Smooth muscle cell of the umbilical artery (primary cell): ENCODE data around the gene HELZ2. TPM values are rescaled to one million over a fixed set of nuclear protein-coding genes. Genes with fewer than 3 reads are reported as not detected.

Experiments used
- total RNA-seq: library from RNA; depleted of rRNA; stranded (reverse); fragments of >200 nt; gene quantifications from 2 replicates; pipeline ENCODE4 v1.2.3, GENCODE V29; 2014

HELZ2 gene
- 32.7 and 54.9 TPM in 2 replicates for total RNA-seq

GRCh38 chr20:63574156-63574828 lies at the start of gene HELZ2:
HELZ2 (minus strand) TSS chr20:63574239; CDS start chr20:63572385, 1,854 bp downstream.

GRCh38 chr20:63553933-63554290 lies 20.1 kb downstream of the HELZ2 start, which contains the start of gene FNDC11:
FNDC11 (plus strand) TSS chr20:63554159; CDS start chr20:63555664, 1,505 bp downstream.

GRCh38 chr20:63547725-63548480 lies 26.1 kb downstream of the HELZ2 start, which contains the start of gene SRMS:
SRMS (minus strand) TSS chr20:63547749; CDS start chr20:63547463, 286 bp downstream.

GRCh38 chr20:63536997-63537524 lies 37.0 kb downstream of the HELZ2 start, which contains the start of gene PTK6:
PTK6 (minus strand) TSS chr20:63537376; CDS start chr20:63537314, 62 bp downstream.

Other genes starting within 250 kb of the HELZ2 start
- gene CHRNA4, start 212.9 kb downstream of the HELZ2 start, total RNA-seq, result not detected in 2 replicates
- gene KCNQ2, start 101.6 kb downstream of the HELZ2 start, total RNA-seq, result not detected in 2 replicates
- 3.9 and 8.8 TPM in 2 replicates for gene EEF1A2, start 75.2 kb downstream of the HELZ2 start, total RNA-seq
- 61.2 and 63.0 TPM in 2 replicates for gene PPDPF, start 53.5 kb downstream of the HELZ2 start, total RNA-seq
- 0.18 TPM in 1 of 2 replicates, not detected in the other for gene PTK6, start 36.9 kb downstream of the HELZ2 start, total RNA-seq
- gene SRMS, start 26.5 kb downstream of the HELZ2 start, total RNA-seq, result not detected in 2 replicates
- 0.74 and 0.89 TPM in 2 replicates for gene FNDC11, start 20.1 kb downstream of the HELZ2 start, total RNA-seq
- 8.9 and 13.6 TPM in 2 replicates for gene GMEB2, start 52.9 kb upstream of the HELZ2 start, total RNA-seq
- 2.7 and 6.7 TPM in 2 replicates for gene STMN3, start 79.2 kb upstream of the HELZ2 start, total RNA-seq
- 7.1 and 14.3 TPM in 2 replicates for gene RTEL1, start 84.1 kb upstream of the HELZ2 start, total RNA-seq
- 16.3 and 95.5 TPM in 2 replicates for gene TNFRSF6B, start 122.4 kb upstream of the HELZ2 start, total RNA-seq
- 35.3 and 43.2 TPM in 2 replicates for gene ARFRP1, start 133.7 kb upstream of the HELZ2 start, total RNA-seq
- 19.3 and 23.6 TPM in 2 replicates for gene ZGPAT, start 133.8 kb upstream of the HELZ2 start, total RNA-seq
- 2.7 and 8.9 TPM in 2 replicates for gene LIME1, start 162.4 kb upstream of the HELZ2 start, total RNA-seq
- 14.3 and 24.8 TPM in 2 replicates for gene SLC2A4RG, start 165.5 kb upstream of the HELZ2 start, total RNA-seq